Lung (tissue), 12 donors: ENCODE measurements around the gene CDC16. TPM values are rescaled to one million over a fixed set of nuclear protein-coding genes. Genes with fewer than 3 reads are reported as not detected.
"Not testable (repeated sequence)": the region's sequence is repeated elsewhere in the genome, so short reads cannot be mapped to it uniquely, and the experiment has no call there.

Experiments used
- ATAC-seq: fragments of 200-7000 bp; cut with Tn5 transposase; one replicate; pipeline ENCODE4 v1.9.1; 2020; ENCODE audit warnings: moderate number of reproducible peaks; ENCODE audit not compliant: insufficient read depth, low FRiP score
- DNase-seq, 3 donors: peaks; one replicate each; pipeline ENCODE4 v3.0.0-alpha.2; 2013 to 2017
- H3K27ac ChIP-seq, 2 donors: one replicate each; pipeline ENCODE4 v1.5.1; 2013; ENCODE audit warnings: mild to moderate bottlenecking in 2 of 2, moderate library complexity in 2 of 2, control low read depth in 1 of 2, inconsistent platforms in 1 of 2, low read depth in 1 of 2, low read length in 1 of 2
- H3K27me3 ChIP-seq, 3 donors: one replicate each; pipeline ENCODE4 v1.5.1; 2013; ENCODE audit warnings: low read length in 2 of 3; ENCODE audit not compliant: control insufficient read depth in 3 of 3, insufficient read depth in 3 of 3
- H3K36me3 ChIP-seq, 4 donors: one replicate each; pipeline ENCODE4 v1.5.1; 2013; ENCODE audit warnings: low read length in 4 of 4, mild to moderate bottlenecking in 1 of 4, moderate library complexity in 1 of 4; ENCODE audit not compliant: control insufficient read depth in 4 of 4, insufficient read depth in 4 of 4
- H3K4me1 ChIP-seq, 5 donors: one replicate each; pipeline ENCODE4 v1.5.1; 2013; ENCODE audit warnings: low read length in 5 of 5, mild to moderate bottlenecking in 2 of 5, moderate library complexity in 1 of 5; ENCODE audit not compliant: control insufficient read depth in 5 of 5, insufficient read depth in 5 of 5
- H3K4me3 ChIP-seq: one replicate; pipeline ENCODE4 v1.5.1; 2013; ENCODE audit warnings: mild to moderate bottlenecking, control low read depth, moderate library complexity
- H3K9ac ChIP-seq, 2 donors: one replicate each; pipeline ENCODE4 v1.5.1; 2013; ENCODE audit warnings: low read length in 2 of 2, control low read depth in 1 of 2; ENCODE audit not compliant: insufficient read depth in 1 of 2
- H3K9me3 ChIP-seq, 4 donors: one replicate each; pipeline ENCODE4 v1.5.1; 2013; ENCODE audit warnings: low read length in 3 of 4, mild to moderate bottlenecking in 1 of 4, moderate library complexity in 1 of 4; ENCODE audit not compliant: control insufficient read depth in 4 of 4, insufficient read depth in 3 of 4
- WGBS, 2 donors: extraction: QIAGEN DNeasy Blood & Tissue Kit; methylation state at CpG; one replicate each; pipeline ENCODE4 v1.1.7; 2013; 5-methylcytosine and 5-hydroxymethylcytosine counted together
- polyA plus RNA-seq, 2 donors: library from polyadenylated mRNA; stranded (reverse); fragments of 200-250 nt; gene quantifications; one replicate each; pipeline ENCODE4 v1.2.1, GENCODE V29; 2013
- total RNA-seq, 2 donors: library from RNA; depleted of rRNA in 1 of 2; stranded (reverse); fragments of >200 nt in 1 of 2; gene quantifications; one replicate each; pipeline ENCODE4 v1.2.1, GENCODE V29; 2014 to 2021
- TF ChIP-seq, protein P1 (sequence below): IDR thresholded peaks from 2 replicates; pipeline ENCODE4 v1.5.1; 2012; ENCODE audit warnings: mild to moderate bottlenecking; ENCODE audit errors: control extremely low read depth, extremely low read depth
- donor health status: control.
- donor health status: control.
- donor health status: Bipolar disorder and iron deficiency.
- donor health status: healthy.
- donor health status: DM: yes; HTN: yes; CAD: no.

CDC16 gene
- total and polyA plus RNA-seq, 4 donors: 34.3 to 123 (median 59.0) TPM

DNA sequence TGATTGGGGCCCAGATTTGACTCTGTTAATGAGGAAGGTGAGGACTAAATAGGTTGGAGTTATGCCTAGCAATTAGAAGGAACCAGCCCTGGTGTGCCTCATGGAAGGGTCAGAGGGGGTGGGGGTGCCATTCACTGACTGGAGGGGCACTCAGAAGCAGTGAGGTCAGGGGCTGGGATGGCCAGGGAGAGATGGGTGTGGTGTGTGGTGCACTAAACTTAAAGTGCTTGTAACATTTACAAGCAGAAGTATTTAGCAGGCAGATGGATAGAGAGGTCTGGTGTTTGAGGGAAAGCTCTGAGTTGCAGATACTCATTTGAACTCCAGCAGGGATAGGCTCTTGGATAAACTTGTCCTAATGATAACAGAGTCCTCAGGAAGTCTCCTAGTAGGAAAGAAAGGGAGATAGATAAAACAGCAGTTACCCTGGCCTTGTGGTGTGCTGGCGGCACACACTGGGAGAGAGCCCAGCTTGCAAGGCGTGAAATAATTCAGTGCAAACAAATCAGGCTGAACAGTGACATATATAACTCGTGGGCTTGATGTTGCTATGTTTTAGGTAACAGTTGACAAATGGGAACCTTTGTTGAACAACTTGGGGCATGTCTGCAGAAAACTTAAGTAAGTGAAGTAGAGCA is 26.8 kb downstream of the CDC16 start:
- TF ChIP-seq, protein P1, sequence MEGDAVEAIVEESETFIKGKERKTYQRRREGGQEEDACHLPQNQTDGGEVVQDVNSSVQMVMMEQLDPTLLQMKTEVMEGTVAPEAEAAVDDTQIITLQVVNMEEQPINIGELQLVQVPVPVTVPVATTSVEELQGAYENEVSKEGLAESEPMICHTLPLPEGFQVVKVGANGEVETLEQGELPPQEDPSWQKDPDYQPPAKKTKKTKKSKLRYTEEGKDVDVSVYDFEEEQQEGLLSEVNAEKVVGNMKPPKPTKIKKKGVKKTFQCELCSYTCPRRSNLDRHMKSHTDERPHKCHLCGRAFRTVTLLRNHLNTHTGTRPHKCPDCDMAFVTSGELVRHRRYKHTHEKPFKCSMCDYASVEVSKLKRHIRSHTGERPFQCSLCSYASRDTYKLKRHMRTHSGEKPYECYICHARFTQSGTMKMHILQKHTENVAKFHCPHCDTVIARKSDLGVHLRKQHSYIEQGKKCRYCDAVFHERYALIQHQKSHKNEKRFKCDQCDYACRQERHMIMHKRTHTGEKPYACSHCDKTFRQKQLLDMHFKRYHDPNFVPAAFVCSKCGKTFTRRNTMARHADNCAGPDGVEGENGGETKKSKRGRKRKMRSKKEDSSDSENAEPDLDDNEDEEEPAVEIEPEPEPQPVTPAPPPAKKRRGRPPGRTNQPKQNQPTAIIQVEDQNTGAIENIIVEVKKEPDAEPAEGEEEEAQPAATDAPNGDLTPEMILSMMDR: no peak
- Histone ChIP-seq H3K9ac (no peak overlapping the region), H3K9me3 (no peaks in the 10 kb centered on the region), H3K27ac (no peak overlapping the region), H3K27me3 (no peaks in the 10 kb centered on the region), H3K36me3 (peaks cover 39 to 62% (median 49%) of the 10 kb centered on the region in 4 donors), H3K4me1 (no peaks in the 10 kb centered on the region), H3K4me3 (no peak overlapping the region)
- DNase-seq (no peak), ATAC-seq (no peak)
- WGBS, 2 donors: 80 to 83% methylated on average over 3 of the region's 3 CpGs

DNA sequence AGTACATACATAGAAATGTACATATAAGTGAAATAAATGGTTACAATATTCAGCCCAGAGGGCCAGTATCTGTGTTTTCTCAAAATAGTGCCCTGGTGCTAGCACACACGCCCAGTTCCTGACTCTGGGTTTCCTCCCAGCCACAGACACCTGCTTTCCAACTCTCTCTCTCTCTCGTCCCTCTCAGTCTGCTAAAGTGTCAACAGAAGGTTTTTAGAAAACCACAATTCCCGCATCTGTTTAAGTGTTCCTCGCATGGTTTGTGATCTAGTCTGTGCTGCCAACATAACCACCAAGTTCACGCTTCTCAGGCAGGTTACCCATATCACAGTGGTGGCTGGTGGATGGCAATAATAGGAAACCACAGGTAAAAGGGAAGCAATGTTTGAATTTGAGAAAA is 28.9 kb downstream of the CDC16 start:
- H3K27me3 ChIP-seq: no peaks in the 10 kb centered on the region
- TF ChIP-seq, protein P1: no peak
- no peak overlapping the region for H3K4me3 ChIP-seq
- H3K9ac ChIP-seq: no peak overlapping the region
- DNase-seq: no peak
- peaks cover 0 to 3% (median 0%) of the 10 kb centered on the region in 4 donors for H3K9me3 ChIP-seq
- 46 to 70% methylated on average over 5 of the region's 5 CpGs for WGBS, 2 donors
- peaks cover 40 to 67% (median 56%) of the 10 kb centered on the region in 4 donors for H3K36me3 ChIP-seq
- no peak overlapping the region for H3K27ac ChIP-seq
- no peaks in the 10 kb centered on the region for H3K4me1 ChIP-seq
- no peak for ATAC-seq

DNA sequence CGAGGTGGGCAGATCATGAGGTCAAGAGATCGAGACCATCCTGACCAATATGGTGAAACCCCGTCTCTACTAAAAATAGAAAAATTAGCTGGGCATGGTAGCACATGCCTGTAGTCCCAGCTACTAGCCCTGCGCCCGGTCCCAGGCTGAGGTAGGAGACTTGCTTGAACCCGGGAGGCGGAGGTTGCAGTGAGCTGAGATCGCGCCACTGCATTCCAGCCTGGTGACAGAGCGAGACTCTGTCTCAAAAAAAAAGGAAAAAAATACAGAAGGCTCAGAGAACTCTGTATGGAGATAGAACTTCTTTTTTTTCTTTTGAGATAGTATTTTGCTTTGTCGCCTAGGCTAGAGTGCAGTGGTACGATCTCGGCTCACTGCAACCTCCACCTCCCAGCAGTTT is 29.6 kb downstream of the CDC16 start:
- ATAC-seq, H3K9me3 ChIP-seq, H3K27me3 ChIP-seq, H3K4me3 ChIP-seq, H3K4me1 ChIP-seq, H3K9ac ChIP-seq, DNase-seq, H3K27ac ChIP-seq: not testable (repeated sequence)
- WGBS, 2 donors: 97 to 98% methylated on average over 13 of the region's 13 CpGs
- H3K36me3 ChIP-seq: peaks cover 46 to 71% (median 57%) of the 10 kb centered on the region in 4 donors

DNA sequence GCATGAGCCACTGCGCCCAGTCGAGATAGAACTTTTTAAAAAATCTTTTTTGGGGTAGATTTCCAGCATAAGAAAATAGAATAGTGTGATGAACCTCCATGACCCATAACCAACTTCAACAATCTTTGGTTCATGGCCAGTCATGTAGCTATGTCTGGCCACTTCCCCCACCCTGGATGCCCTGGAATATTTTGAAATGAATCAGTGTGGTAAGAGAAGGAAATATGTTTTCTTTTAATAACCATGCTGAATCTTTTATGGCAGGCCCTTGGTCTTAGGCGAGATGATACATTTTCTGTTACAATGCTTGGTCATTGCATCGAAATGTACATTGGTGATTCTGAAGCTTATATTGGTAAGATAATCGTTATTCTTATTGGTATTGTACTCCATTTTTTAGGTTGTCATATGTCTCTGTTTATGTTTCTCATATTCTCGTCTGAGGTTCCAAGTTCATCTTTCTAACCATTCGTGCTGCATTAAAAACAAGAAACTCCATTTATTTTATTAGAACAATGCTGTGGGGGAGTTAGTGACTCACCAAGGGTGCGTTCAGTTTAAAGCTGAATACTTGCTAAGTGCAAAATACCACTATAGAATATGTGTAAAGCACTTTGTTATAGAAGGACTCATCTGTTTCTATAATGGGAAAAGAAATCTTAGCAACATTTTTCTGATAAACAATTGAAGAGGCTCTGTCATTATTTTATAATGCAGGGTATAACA is 30.4 kb downstream of the CDC16 start:
- no peak overlapping the region for H3K4me3 ChIP-seq
- no peak for DNase-seq
- 94 to 97% methylated on average over 8 of the region's 8 CpGs for WGBS, 2 donors
- no peaks in the 10 kb centered on the region for H3K27me3 ChIP-seq
- ATAC-seq: no peak
- no peak overlapping the region for H3K27ac ChIP-seq
- TF ChIP-seq, protein P1: no peak
- H3K36me3 ChIP-seq: peaks cover 46 to 68% (median 53%) of the 10 kb centered on the region in 4 donors
- no peak overlapping the region for H3K9ac ChIP-seq
- no peaks in the 10 kb centered on the region for H3K4me1 ChIP-seq
- peaks cover 0 to 3% (median 0%) of the 10 kb centered on the region in 4 donors for H3K9me3 ChIP-seq
